Measurements from ENCODE around the gene TGFB3. TPM values are rescaled to one million over a fixed set of nuclear protein-coding genes. Genes with fewer than 3 reads are reported as not detected.

The TGFB3 gene
- total RNA-seq, 1 experiment from 2014 or later: 1.6 TPM

DNA sequence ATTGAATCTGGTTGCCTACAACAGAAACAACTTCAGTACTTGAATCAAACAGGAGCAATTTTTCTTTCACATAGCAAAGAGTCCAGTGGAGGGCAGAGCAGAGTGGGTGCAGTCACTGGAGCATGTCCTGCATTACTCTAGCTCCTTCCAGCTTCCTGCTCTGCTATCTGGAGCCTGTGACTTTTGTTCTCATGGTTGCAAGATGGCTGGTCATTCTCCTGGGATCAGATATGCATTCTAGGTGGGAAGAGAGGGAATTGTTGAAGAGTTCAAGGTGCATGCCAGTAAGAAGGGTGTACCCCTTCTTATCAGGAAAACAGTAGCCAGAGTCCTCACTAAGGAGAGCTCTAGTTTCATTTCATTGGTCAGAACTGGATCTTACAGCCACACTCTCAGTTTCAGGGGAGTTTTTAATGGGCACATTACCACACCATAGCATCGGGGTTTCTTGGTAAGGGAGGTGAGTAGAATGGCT, 11.8 kb upstream of the TGFB3 start:
- no peaks in the 10 kb centered on the region for H3K79me2 ChIP-seq (ENCODE audit: insufficient read depth, low read length)
- no peak overlapping the region for H3K9ac ChIP-seq (ENCODE audit: low read length)
- H3K9me2 ChIP-seq (ENCODE audit: insufficient read depth): no peaks in the 10 kb centered on the region
- no peak overlapping the region for H3K27ac ChIP-seq (ENCODE audit: low read depth, low read length)
- no peaks in the 10 kb centered on the region for H3K27me3 ChIP-seq (ENCODE audit: insufficient read depth, low read length)
- no peak for ATAC-seq
- RAD21 ChIA-PET (ENCODE audit: low non-redundant PET in 1 of 2, low total read pairs in 2 of 2, uncharacterized antibody in 2 of 2, unreplicated experiment in 2 of 2): no interaction called here
- H2AFZ ChIP-seq (ENCODE audit: low read depth, low read length, poor library complexity, severe bottlenecking): no peak overlapping the region
- intact Hi-C loops (cut with micrococcal nuclease): no loop called here
- no peak overlapping the region for H3K4me2 ChIP-seq (ENCODE audit: low read length)
- H3K36me3 ChIP-seq (ENCODE audit: control insufficient read depth in 1 of 2, insufficient read depth in 2 of 2, low read length in 2 of 2): peaks cover 3 to 19% of the 10 kb centered on the region in 2 experiments; a peak in 2 of 4 replicates
- no peak overlapping the region for H3K4me3 ChIP-seq (replicated peaks in 1 of 2; ENCODE audit: low read depth in 1 of 2, low read length in 2 of 2)
- DNase-seq (ENCODE audit: low read depth, low spot score): no peak
- POLR2A ChIA-PET: no interaction called here
- no peaks in the 10 kb centered on the region for H3K9me3 ChIP-seq (ENCODE audit: control insufficient read depth in 1 of 2, insufficient read depth in 1 of 2, low read depth in 1 of 2, low read length in 2 of 2)
- no peak for TF ChIP-seq POLR2AphosphoS5 (IDR thresholded peaks at IDR 0.05; ENCODE audit: low read depth, low read length)
- no peak for TF ChIP-seq POLR2A (IDR thresholded peaks at IDR 0.05; ENCODE audit: borderline replicate concordance, extremely low read depth, insufficient read depth, insufficient read length)
- TF ChIP-seq EGR1 (IDR thresholded peaks at IDR 0.05; ENCODE audit: low read depth): no peak
- no peak for TF ChIP-seq ZNF274 (IDR thresholded peaks at IDR 0.05; ENCODE audit: low read depth, low read length)
- TF ChIP-seq SP1 (IDR thresholded peaks at IDR 0.05; ENCODE audit: low read depth): no peak
- no peak for TF ChIP-seq SIN3A (IDR thresholded peaks at IDR 0.05; ENCODE audit: low read depth)
- no peak for TF ChIP-seq YY1 (IDR thresholded peaks at IDR 0.05; ENCODE audit: extremely low read depth, insufficient replicate concordance, low read depth, low read length)
- TF ChIP-seq ELF1 (IDR thresholded peaks at IDR 0.05; ENCODE audit: borderline replicate concordance, low read depth): no peak
- no peak for TF ChIP-seq CBX3 (IDR thresholded peaks at IDR 0.05; ENCODE audit: low read depth)
- TF ChIP-seq, protein P1, sequence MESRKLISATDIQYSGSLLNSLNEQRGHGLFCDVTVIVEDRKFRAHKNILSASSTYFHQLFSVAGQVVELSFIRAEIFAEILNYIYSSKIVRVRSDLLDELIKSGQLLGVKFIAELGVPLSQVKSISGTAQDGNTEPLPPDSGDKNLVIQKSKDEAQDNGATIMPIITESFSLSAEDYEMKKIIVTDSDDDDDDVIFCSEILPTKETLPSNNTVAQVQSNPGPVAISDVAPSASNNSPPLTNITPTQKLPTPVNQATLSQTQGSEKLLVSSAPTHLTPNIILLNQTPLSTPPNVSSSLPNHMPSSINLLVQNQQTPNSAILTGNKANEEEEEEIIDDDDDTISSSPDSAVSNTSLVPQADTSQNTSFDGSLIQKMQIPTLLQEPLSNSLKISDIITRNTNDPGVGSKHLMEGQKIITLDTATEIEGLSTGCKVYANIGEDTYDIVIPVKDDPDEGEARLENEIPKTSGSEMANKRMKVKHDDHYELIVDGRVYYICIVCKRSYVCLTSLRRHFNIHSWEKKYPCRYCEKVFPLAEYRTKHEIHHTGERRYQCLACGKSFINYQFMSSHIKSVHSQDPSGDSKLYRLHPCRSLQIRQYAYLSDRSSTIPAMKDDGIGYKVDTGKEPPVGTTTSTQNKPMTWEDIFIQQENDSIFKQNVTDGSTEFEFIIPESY (IDR thresholded peaks at IDR 0.05; ENCODE audit: extremely low read depth, insufficient replicate concordance, low read length): no peak
- no peak for TF ChIP-seq EZH2 (IDR thresholded peaks at IDR 0.05)
- TF ChIP-seq, protein P2, sequence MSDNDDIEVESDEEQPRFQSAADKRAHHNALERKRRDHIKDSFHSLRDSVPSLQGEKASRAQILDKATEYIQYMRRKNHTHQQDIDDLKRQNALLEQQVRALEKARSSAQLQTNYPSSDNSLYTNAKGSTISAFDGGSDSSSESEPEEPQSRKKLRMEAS (IDR thresholded peaks at IDR 0.05): no peak
- TF ChIP-seq, protein P3, sequence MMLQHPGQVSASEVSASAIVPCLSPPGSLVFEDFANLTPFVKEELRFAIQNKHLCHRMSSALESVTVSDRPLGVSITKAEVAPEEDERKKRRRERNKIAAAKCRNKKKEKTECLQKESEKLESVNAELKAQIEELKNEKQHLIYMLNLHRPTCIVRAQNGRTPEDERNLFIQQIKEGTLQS (IDR thresholded peaks at IDR 0.05): no peak
- no peak for TF ChIP-seq RAD21 (IDR thresholded peaks at IDR 0.05; ENCODE audit: low read depth)
- TF ChIP-seq, protein P4, sequence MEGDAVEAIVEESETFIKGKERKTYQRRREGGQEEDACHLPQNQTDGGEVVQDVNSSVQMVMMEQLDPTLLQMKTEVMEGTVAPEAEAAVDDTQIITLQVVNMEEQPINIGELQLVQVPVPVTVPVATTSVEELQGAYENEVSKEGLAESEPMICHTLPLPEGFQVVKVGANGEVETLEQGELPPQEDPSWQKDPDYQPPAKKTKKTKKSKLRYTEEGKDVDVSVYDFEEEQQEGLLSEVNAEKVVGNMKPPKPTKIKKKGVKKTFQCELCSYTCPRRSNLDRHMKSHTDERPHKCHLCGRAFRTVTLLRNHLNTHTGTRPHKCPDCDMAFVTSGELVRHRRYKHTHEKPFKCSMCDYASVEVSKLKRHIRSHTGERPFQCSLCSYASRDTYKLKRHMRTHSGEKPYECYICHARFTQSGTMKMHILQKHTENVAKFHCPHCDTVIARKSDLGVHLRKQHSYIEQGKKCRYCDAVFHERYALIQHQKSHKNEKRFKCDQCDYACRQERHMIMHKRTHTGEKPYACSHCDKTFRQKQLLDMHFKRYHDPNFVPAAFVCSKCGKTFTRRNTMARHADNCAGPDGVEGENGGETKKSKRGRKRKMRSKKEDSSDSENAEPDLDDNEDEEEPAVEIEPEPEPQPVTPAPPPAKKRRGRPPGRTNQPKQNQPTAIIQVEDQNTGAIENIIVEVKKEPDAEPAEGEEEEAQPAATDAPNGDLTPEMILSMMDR (IDR thresholded peaks at IDR 0.05 in 2 of 3, conservative IDR thresholded peaks at IDR 0.05 in 1 of 3; ENCODE audit: borderline replicate concordance in 1 of 3, insufficient read depth in 1 of 3, low read depth in 2 of 3, low read length in 2 of 3): no peak
- no peak for TF ChIP-seq TCF7L2 (IDR thresholded peaks at IDR 0.05; ENCODE audit: borderline replicate concordance, extremely low read depth, insufficient read depth, insufficient read length)
- no peaks in the 10 kb centered on the region for H3K4me1 ChIP-seq (ENCODE audit: control insufficient read depth in 1 of 2, insufficient read depth in 2 of 2, low read length in 2 of 2)
- no TSS peak for BruUV-seq (replicated peaks)
- H4K20me1 ChIP-seq (ENCODE audit: insufficient read depth): no peaks in the 10 kb centered on the region
- CTCF ChIA-PET: no interaction called here
